Neural cell (in vitro differentiated cells): Measurements from ENCODE around the gene SCRN2. TPM values are rescaled to one million over a fixed set of nuclear protein-coding genes. Genes with fewer than 3 reads are reported as not detected.

Source experiments
- H2AFZ ChIP-seq: fragments of 200-600, 300-800 bp; sonication (generic), shearing (Covaris generic); 2 replicates; pipeline ENCODE4 v1.6.0; 2014; ENCODE audit warnings: low read depth, mild to moderate bottlenecking, antibody characterized with exemption, low read length, moderate library complexity
- H3F3A ChIP-seq: fragments of 200-600 bp; shearing (Covaris generic); 2 replicates; pipeline ENCODE4 v1.6.1; 2016; ENCODE audit warnings: mild to moderate bottlenecking, moderate library complexity, mixed read lengths, antibody characterized with exemption, low read length; ENCODE audit not compliant: insufficient read depth, poor library complexity, severe bottlenecking
- H3K27ac ChIP-seq: fragments of 200-600, 300-800 bp; sonication (generic), shearing (Covaris generic); 2 replicates; pipeline ENCODE4 v1.5.1; 2014; ENCODE audit warnings: mild to moderate bottlenecking, low read length, moderate library complexity
- H3K27me3 ChIP-seq: fragments of 300-800, 200-600 bp; sonication (generic), shearing (Covaris generic); 2 replicates; pipeline ENCODE4 v1.6.0; 2014; ENCODE audit warnings: mild to moderate bottlenecking, low read depth, low read length, moderate library complexity; ENCODE audit not compliant: insufficient read depth
- H3K36me3 ChIP-seq: fragments of 300-800, 200-600 bp; sonication (generic), shearing (Covaris generic); 2 replicates; pipeline ENCODE4 v1.5.1; 2014; ENCODE audit warnings: mild to moderate bottlenecking, antibody characterized with exemption, low read length, moderate library complexity; ENCODE audit not compliant: insufficient read depth
- H3K4me2 ChIP-seq: fragments of 300-800, 200-600 bp; sonication (generic), shearing (Covaris generic); 2 replicates; pipeline ENCODE4 v1.6.0; 2014; ENCODE audit warnings: mild to moderate bottlenecking, low read length
- H3K4me3 ChIP-seq: fragments of 300-800, 200-600 bp; sonication (generic), shearing (Covaris generic); 2 replicates; pipeline ENCODE4 v1.5.1; 2014; ENCODE audit warnings: mild to moderate bottlenecking, low read length, moderate library complexity
- H3K79me2 ChIP-seq: fragments of 200-600 bp; shearing (Covaris generic); replicated peaks from 2 replicates; pipeline ENCODE4 v1.6.0; 2014; ENCODE audit warnings: mild to moderate bottlenecking, low read length, moderate library complexity; ENCODE audit not compliant: insufficient read depth
- H3K9ac ChIP-seq: fragments of 300-800, 200-600 bp; sonication (generic), shearing (Covaris generic); 2 replicates; pipeline ENCODE4 v1.6.1; 2016; ENCODE audit warnings: mild to moderate bottlenecking, low read length, mixed read lengths
- H3K9me2 ChIP-seq: fragments of 200-600 bp; shearing (Covaris generic); 2 replicates; pipeline ENCODE4 v1.6.1; 2016; ENCODE audit warnings: mild to moderate bottlenecking, low read length, mixed read lengths; ENCODE audit not compliant: insufficient read depth
- H3K9me3 ChIP-seq: fragments of 200-600, 300-800 bp; sonication (generic), shearing (Covaris generic); 2 replicates; pipeline ENCODE4 v1.6.1; 2016; ENCODE audit warnings: mild to moderate bottlenecking, mixed run types, low read length, moderate library complexity, mixed read lengths
- H4K20me1 ChIP-seq: fragments of 200-600 bp; shearing (Covaris generic); 2 replicates; pipeline ENCODE4 v1.6.1; 2016; ENCODE audit warnings: mild to moderate bottlenecking, mixed run types; ENCODE audit not compliant: insufficient read depth
- EP300 ChIP-seq: fragments of 450-650 bp; conservative IDR thresholded peaks from 2 replicates; pipeline ENCODE4 v1.6.1; 2014; ENCODE audit warnings: antibody characterized with exemption, mild to moderate bottlenecking, moderate library complexity; ENCODE audit not compliant: poor library complexity, severe bottlenecking
- EZH2 ChIP-seq: fragments of 200-600, 300-800 bp; shearing (Covaris generic), sonication (generic); IDR thresholded peaks from 2 replicates; pipeline ENCODE4 v1.6.1; 2014; ENCODE audit warnings: antibody characterized with exemption, low read length, borderline replicate concordance, mild to moderate bottlenecking; ENCODE audit not compliant: insufficient read depth, poor library complexity, severe bottlenecking
- MXI1 ChIP-seq: fragments of 450-650 bp; conservative IDR thresholded peaks from 2 replicates; pipeline ENCODE4 v1.6.1; 2014; ENCODE audit warnings: antibody characterized with exemption, mild to moderate bottlenecking; ENCODE audit not compliant: poor library complexity, severe bottlenecking
- POLR2AphosphoS5 ChIP-seq: IDR thresholded peaks from 2 replicates; pipeline ENCODE4 v1.6.1; 2012
- RAD21 ChIP-seq: fragments of 450-650 bp; conservative IDR thresholded peaks from 2 replicates; pipeline ENCODE4 v1.6.1; 2014; ENCODE audit warnings: antibody characterized with exemption, mild to moderate bottlenecking, moderate library complexity
- REST ChIP-seq: IDR thresholded peaks from 2 replicates; pipeline ENCODE4 v1.6.1; 2012; ENCODE audit warnings: borderline replicate concordance
- SMC3 ChIP-seq: fragments of 450-650 bp; conservative IDR thresholded peaks from 2 replicates; pipeline ENCODE4 v1.6.1; 2014; ENCODE audit warnings: antibody characterized with exemption, mild to moderate bottlenecking, moderate library complexity; ENCODE audit not compliant: poor library complexity
- TAF1 ChIP-seq: IDR thresholded peaks from 2 replicates; pipeline ENCODE4 v1.6.1; 2012; ENCODE audit warnings: low read depth
- polyA minus RNA-seq: library from RNA; depleted of rRNA, polyadenylated mRNA; stranded (reverse); fragments of >200 nt; gene quantifications from 2 replicates; pipeline ENCODE4 v1.2.3, GENCODE V29; 2014
- polyA plus RNA-seq: library from polyadenylated mRNA; depleted of rRNA; stranded (reverse); fragments of >200 nt; gene quantifications from 2 replicates; pipeline ENCODE4 v1.2.3, GENCODE V29; 2014
- TF ChIP-seq, protein P1 (sequence below): fragments of 450-650 bp; IDR thresholded peaks from 2 replicates; pipeline ENCODE4 v1.5.1; 2014; ENCODE audit warnings: antibody characterized with exemption, mild to moderate bottlenecking, moderate library complexity; ENCODE audit not compliant: poor library complexity, severe bottlenecking

Gene SCRN2
- polyA plus RNA-seq (94.0 and 104 TPM in 2 replicates), polyA minus RNA-seq (35.3 and 36.0 TPM in 2 replicates)

GRCh38 chr17:47840742-47841487 is at the start of gene SCRN2:
Gene SCRN2, minus strand, starts transcription at chr17:47841273. Its CDS starts 430 bp downstream, at chr17:47840843.
- Histone ChIP-seq H3K27me3 (peaks cover 16% of the 10 kb centered on the region), H3K4me2 (peak within 1 kb of the TSS; percentile 62)

More at GRCh38 chr17:47840742-47841487, at the start of gene SCRN2:
- H3K27ac ChIP-seq = peak within 1 kb of the TSS; percentile 17
- no peaks in the 10 kb centered on the region for H3K9me2 ChIP-seq
- H3K36me3 ChIP-seq = no peaks in the 10 kb centered on the region
- H3K9ac ChIP-seq = peak within 1 kb of the TSS; percentile 80
- H3K79me2 ChIP-seq = no peaks in the 10 kb centered on the region
- peak within 1 kb of the TSS; percentile 81 for H3K4me3 ChIP-seq
- H3F3A ChIP-seq = no peaks in the 10 kb centered on the region
- TF ChIP-seq RAD21 (peak; percentile 96), SMC3 (peak; percentile 96), MXI1 (peak; percentile 68), EZH2 (no peak), POLR2AphosphoS5 (peak; percentile 69), EP300 (peak; percentile 21), TAF1 (no peak), REST (peak; percentile 47)
- TF ChIP-seq, protein P1, sequence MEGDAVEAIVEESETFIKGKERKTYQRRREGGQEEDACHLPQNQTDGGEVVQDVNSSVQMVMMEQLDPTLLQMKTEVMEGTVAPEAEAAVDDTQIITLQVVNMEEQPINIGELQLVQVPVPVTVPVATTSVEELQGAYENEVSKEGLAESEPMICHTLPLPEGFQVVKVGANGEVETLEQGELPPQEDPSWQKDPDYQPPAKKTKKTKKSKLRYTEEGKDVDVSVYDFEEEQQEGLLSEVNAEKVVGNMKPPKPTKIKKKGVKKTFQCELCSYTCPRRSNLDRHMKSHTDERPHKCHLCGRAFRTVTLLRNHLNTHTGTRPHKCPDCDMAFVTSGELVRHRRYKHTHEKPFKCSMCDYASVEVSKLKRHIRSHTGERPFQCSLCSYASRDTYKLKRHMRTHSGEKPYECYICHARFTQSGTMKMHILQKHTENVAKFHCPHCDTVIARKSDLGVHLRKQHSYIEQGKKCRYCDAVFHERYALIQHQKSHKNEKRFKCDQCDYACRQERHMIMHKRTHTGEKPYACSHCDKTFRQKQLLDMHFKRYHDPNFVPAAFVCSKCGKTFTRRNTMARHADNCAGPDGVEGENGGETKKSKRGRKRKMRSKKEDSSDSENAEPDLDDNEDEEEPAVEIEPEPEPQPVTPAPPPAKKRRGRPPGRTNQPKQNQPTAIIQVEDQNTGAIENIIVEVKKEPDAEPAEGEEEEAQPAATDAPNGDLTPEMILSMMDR = peak; percentile 99
- no peaks in the 10 kb centered on the region for H3K9me3 ChIP-seq
- no peaks in the 10 kb centered on the region for H4K20me1 ChIP-seq
- peak within 1 kb of the TSS; percentile 92 for H2AFZ ChIP-seq
